A549 treated with AZD9567 at 1 μM for 4 hours (cell line): ENCODE data around the gene ZCCHC24. TPM values are rescaled to one million over a fixed set of nuclear protein-coding genes. Genes with fewer than 3 reads are reported as not detected.

Source experiments
- total RNA-seq: library from RNA; stranded (reverse); fragments of 200-300 nt; extraction: Qiagen RNA extraction; gene quantifications from 5 replicates; pipeline ENCODE4 v1.2.3, GENCODE V29; 2022; ENCODE audit not compliant: insufficient read depth

Gene ZCCHC24
- total RNA-seq = 3.7 to 5.8 TPM (median 4.5 TPM) in 5 replicates

DNA sequence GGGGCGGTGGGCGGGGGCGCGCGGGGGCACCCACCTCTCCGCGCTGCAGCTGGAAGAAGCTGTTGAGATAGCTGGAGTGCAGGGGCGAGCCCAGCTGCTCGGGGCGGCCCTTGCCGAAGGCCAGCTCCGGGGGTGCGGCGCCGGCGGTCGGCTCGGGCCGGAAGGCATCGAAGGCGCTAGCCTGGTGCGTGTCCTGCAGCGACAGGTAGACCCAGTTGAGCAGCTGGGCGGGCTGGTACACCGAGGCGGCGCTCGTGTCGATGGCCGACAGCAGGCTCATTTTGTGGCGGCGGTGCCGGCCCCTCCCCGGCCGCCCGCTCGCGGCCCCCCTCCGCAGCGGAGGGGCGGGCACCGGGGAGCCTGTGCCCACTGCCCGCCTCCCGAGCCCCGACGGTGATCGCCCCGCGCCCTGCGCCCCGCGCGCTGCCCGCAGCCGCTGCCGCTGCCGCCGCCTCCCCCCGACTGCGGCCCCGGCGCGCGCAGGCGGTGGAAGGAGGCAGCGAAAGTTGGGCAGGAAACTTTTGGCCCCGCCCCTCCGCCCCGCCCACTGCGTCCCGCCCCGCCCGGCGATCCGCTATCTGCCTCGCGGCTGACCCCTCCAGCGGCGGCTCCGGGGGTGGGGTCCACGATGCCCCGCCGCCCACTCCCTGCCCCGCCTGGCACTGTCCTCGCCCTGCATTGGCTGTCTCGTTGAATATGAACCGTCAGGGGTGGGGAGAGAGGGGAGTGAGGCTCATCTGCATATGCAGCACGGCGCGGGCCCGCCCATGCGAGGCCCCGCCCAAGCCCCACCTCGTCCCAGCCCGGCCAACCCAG is at the start of gene ZCCHC24:
TSS of gene ZCCHC24 (minus strand) at position 464 of the 816 bp plus-strand sequence. CDS start at position 280, 184 bp downstream.

DNA sequence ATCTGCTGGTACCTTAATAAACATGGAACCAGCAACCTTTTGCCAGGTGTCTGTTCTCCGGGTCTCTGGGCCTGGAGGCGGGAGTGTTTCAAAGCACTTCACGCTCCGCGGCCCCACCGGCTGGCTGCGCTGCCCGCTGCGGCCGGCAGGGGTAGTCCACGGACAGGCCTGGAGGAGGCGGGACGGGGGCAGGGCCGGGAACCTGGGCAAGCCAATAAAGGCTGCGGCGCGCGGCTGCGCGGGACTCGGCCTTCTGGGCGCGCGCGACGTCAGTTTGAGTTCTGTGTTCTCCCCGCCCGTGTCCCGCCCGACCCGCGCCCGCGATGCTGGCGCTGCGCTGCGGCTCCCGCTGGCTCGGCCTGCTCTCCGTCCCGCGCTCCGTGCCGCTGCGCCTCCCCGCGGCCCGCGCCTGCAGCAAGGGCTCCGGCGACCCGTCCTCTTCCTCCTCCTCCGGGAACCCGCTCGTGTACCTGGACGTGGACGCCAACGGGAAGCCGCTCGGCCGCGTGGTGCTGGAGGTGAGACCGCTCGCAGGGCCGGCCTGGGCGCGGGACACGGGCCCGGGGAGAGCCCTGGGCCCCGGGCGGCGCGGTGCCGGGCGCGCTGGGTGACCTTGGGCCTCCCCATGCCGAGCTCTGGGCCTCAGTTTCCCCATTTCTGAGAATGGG is 98.1 kb downstream of the ZCCHC24 start, which contains the start of gene PPIF:
TSS of gene PPIF (plus strand) at position 244 of the 668 bp plus-strand sequence. CDS start at position 324, 80 bp downstream.

Other genes with a start within 250 kb of the ZCCHC24 start
- gene PPIF, start 98.2 kb downstream of the ZCCHC24 start, total RNA-seq = 130 to 182 TPM (median 141 TPM) in 5 replicates
- 2.2 to 48.0 TPM (median 2.7 TPM) in 5 replicates for gene EIF5AL1, start 66.9 kb upstream of the ZCCHC24 start, total RNA-seq
- not detected in 5 replicates for gene SFTPA2, start 114.8 kb upstream of the ZCCHC24 start, total RNA-seq
- not detected in 5 replicates for gene SFTPA1, start 165.3 kb upstream of the ZCCHC24 start, total RNA-seq